HepG2 (cell line): ENCODE measurements around the gene ZNF540. TPM values are rescaled to one million over a fixed set of nuclear protein-coding genes. Genes with fewer than 3 reads are reported as not detected.

ENCODE experiments used
- GABPA ChIP-seq, 2 experiments: IDR thresholded peaks; 2 replicates each; pipeline ENCODE4 v1.6.1; 2011 to 2016; ENCODE audit warnings: low read depth in 2 of 2, low read length in 1 of 2, missing biosample characterization in 1 of 2, missing genetic modification characterization in 1 of 2
- HOXA9 ChIP-seq: sonication (generic); formaldehyde crosslinking; IDR thresholded peaks from 2 replicates; pipeline ENCODE4 v1.8.1; 2022; ENCODE audit warnings: missing genetic modification reagents, mild to moderate bottlenecking, moderate library complexity, borderline replicate concordance
- MYC ChIP-seq: sonication (generic); formaldehyde crosslinking; IDR thresholded peaks from 2 replicates; pipeline ENCODE4 v1.9.0; 2021; ENCODE audit warnings: missing genetic modification reagents, borderline replicate concordance
- NFE2L2 ChIP-seq: fragments of 150-350 bp; IDR thresholded peaks from 2 replicates; pipeline ENCODE4 v1.6.1; 2014; ENCODE audit warnings: low read length
- PAWR ChIP-seq: sonication (generic); formaldehyde crosslinking; IDR thresholded peaks from 2 replicates; pipeline ENCODE4 v1.4.0; 2020; ENCODE audit warnings: missing genetic modification reagents, mild to moderate bottlenecking, borderline replicate concordance
- PITX1 ChIP-seq: sonication (generic); formaldehyde crosslinking; IDR thresholded peaks from 2 replicates; pipeline ENCODE4 v1.5.1; 2020; ENCODE audit warnings: mild to moderate bottlenecking, missing genetic modification reagents
- RFXANK ChIP-seq: IDR thresholded peaks from 2 replicates; pipeline ENCODE4 v1.6.1; 2016
- ZNF34 ChIP-seq: sonication (generic); formaldehyde crosslinking; IDR thresholded peaks from 2 replicates; pipeline ENCODE4 v1.4.0; 2020; ENCODE audit warnings: mild to moderate bottlenecking, missing genetic modification reagents, borderline replicate concordance
- ZNF430 ChIP-seq: sonication (generic); formaldehyde crosslinking; IDR thresholded peaks from 2 replicates; pipeline ENCODE4 v1.9.0; 2021; ENCODE audit warnings: mild to moderate bottlenecking, missing genetic modification reagents
- ZNF484 ChIP-seq: sonication (generic); formaldehyde crosslinking; IDR thresholded peaks from 2 replicates; pipeline ENCODE4 v1.5.1; 2020; ENCODE audit warnings: mild to moderate bottlenecking, low read depth, missing genetic modification reagents, borderline replicate concordance
- ZNF83 ChIP-seq: sonication (generic); formaldehyde crosslinking; IDR thresholded peaks from 2 replicates; pipeline ENCODE4 v1.4.0; 2020; ENCODE audit warnings: missing genetic modification reagents, mild to moderate bottlenecking, borderline replicate concordance
- ZNF841 ChIP-seq: sonication (generic); formaldehyde crosslinking; IDR thresholded peaks from 2 replicates; pipeline ENCODE4 v1.8.1; 2023; ENCODE audit warnings: missing genetic modification reagents, borderline replicate concordance
- ZNF891 ChIP-seq: sonication (generic); formaldehyde crosslinking; IDR thresholded peaks from 2 replicates; pipeline ENCODE4 v1.5.0; 2020; ENCODE audit warnings: mild to moderate bottlenecking, missing genetic modification reagents
- polyA plus RNA-seq, 8 experiments: library from polyadenylated mRNA; depleted of rRNA in 3 of 8; stranded (reverse) in 7 of 8; unstranded in 1 of 8; fragments of >200 nt; fragmentation: Illumina TruSeq in 4 of 8; extraction: Trizol in 4 of 8; gene quantifications; 2 replicates each; pipeline versions ENCODE4 v1.2.1 to v1.2.3, GENCODE V29; 2011 to 2016; ENCODE audit warnings: low read depth in 4 of 8, missing spikeins in 1 of 8, mixed read lengths in 1 of 8; ENCODE audit not compliant: insufficient read depth in 1 of 8
- total RNA-seq, 5 experiments: library from RNA; depleted of rRNA; stranded (reverse); fragments of >200 nt; fragmentation: Illumina TruSeq; extraction: Trizol; gene quantifications; 2 replicates each; pipeline ENCODE4 v1.2.3, GENCODE V29; 2016; ENCODE audit warnings: low read depth in 1 of 5
- TF ChIP-seq, protein P1 (sequence below): sonication (generic); formaldehyde crosslinking; IDR thresholded peaks from 2 replicates; pipeline ENCODE4 v1.4.0; 2020; ENCODE audit warnings: mild to moderate bottlenecking, missing genetic modification reagents
- TF ChIP-seq, protein P2 (sequence below): sonication (generic); formaldehyde crosslinking; IDR thresholded peaks from 2 replicates; pipeline ENCODE4 v1.8.0; 2023; ENCODE audit warnings: mild to moderate bottlenecking, missing genetic modification reagents
- TF ChIP-seq, protein P3 (sequence below): sonication (generic); formaldehyde crosslinking; IDR thresholded peaks from 2 replicates; pipeline ENCODE4 v1.9.0; 2021; ENCODE audit warnings: missing genetic modification reagents, mild to moderate bottlenecking, borderline replicate concordance

ZNF540 gene
- total and polyA plus RNA-seq, 2 of the 13 experiments (the other 11 are each of a cell fraction or from before 2014, with no cell fraction given) = 0.21 to 0.40 TPM

DNA sequence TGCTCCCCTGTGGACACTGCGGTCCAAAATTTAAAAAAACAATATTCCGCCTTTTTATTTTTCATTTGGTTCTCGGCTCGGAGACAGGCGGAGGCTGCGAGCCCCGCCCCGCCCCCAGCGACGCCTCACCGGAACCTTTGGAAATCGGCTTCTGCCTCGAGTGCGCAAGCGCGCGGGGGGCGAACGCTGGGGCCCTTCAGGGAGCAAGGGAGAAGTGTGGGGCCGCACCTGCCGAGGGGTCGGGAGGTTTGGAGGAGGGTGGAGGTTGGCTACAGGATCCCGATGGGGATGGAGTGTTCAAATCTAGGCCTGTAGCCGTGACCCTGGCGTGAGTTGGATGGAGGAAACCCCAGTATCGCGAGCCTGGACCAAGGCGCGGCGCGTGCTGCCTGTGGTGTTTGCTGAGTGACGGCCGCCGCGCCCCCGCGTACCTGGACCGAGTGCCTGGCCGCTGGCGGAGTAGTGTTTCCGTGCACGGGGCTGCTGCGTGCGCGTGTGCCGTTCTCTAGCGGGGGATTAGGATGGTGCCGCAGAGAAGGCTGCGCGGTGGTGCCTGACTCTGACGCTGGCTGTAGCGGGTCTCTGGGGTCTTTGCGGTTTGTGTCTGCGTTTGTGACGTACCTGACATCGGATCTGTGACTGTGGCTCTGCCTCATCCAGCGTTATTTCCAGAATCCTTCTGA is 61.2 kb downstream of the ZNF540 start (continued):
- TF ChIP-seq, protein P1, sequence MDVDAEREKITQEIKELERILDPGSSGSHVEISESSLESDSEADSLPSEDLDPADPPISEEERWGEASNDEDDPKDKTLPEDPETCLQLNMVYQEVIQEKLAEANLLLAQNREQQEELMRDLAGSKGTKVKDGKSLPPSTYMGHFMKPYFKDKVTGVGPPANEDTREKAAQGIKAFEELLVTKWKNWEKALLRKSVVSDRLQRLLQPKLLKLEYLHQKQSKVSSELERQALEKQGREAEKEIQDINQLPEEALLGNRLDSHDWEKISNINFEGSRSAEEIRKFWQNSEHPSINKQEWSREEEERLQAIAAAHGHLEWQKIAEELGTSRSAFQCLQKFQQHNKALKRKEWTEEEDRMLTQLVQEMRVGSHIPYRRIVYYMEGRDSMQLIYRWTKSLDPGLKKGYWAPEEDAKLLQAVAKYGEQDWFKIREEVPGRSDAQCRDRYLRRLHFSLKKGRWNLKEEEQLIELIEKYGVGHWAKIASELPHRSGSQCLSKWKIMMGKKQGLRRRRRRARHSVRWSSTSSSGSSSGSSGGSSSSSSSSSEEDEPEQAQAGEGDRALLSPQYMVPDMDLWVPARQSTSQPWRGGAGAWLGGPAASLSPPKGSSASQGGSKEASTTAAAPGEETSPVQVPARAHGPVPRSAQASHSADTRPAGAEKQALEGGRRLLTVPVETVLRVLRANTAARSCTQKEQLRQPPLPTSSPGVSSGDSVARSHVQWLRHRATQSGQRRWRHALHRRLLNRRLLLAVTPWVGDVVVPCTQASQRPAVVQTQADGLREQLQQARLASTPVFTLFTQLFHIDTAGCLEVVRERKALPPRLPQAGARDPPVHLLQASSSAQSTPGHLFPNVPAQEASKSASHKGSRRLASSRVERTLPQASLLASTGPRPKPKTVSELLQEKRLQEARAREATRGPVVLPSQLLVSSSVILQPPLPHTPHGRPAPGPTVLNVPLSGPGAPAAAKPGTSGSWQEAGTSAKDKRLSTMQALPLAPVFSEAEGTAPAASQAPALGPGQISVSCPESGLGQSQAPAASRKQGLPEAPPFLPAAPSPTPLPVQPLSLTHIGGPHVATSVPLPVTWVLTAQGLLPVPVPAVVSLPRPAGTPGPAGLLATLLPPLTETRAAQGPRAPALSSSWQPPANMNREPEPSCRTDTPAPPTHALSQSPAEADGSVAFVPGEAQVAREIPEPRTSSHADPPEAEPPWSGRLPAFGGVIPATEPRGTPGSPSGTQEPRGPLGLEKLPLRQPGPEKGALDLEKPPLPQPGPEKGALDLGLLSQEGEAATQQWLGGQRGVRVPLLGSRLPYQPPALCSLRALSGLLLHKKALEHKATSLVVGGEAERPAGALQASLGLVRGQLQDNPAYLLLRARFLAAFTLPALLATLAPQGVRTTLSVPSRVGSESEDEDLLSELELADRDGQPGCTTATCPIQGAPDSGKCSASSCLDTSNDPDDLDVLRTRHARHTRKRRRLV = no peak
- TF ChIP-seq ZNF430 (no peak; the same call in 1 of the 2 replicates), PITX1 (peak; percentile 89), ZNF83 (peak; percentile 54; the same call in 1 of the 2 replicates), PAWR (CRISPR knock-in tag) (no peak), RFXANK (0 out of 2 replicates have a peak, but pooled peaks have one; percentile 18), NFE2L2 (no peak), HOXA9 (CRISPR knock-in tag) (no peak; the same call in 1 of the 2 replicates), MYC (CRISPR knock-in tag) (peak; percentile 94), ZNF891 (CRISPR knock-in tag) (no peak; the same call in none of the 2 replicates), ZNF484 (CRISPR knock-in tag) (no peak), ZNF841 (CRISPR knock-in tag) (no peak), GABPA (IDR thresholded peaks at IDR 0.05; ENCODE audit: low read depth, low read length) (no peak), GABPA (CRISPR knock-in tag; IDR thresholded peaks at IDR 0.05; ENCODE audit: low read depth) (peak; percentile 20), ZNF34 (0 out of 2 replicates have a peak, but pooled peaks have one; percentile 71)
- TF ChIP-seq, protein P2, sequence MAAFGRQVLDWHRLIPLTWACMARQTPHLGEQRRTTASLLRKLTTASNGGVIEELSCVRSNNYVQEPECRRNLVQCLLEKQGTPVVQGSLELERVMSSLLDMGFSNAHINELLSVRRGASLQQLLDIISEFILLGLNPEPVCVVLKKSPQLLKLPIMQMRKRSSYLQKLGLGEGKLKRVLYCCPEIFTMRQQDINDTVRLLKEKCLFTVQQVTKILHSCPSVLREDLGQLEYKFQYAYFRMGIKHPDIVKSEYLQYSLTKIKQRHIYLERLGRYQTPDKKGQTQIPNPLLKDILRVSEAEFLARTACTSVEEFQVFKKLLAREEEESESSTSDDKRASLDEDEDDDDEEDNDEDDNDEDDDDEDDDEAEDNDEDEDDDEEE (CRISPR knock-in tag) = peak; percentile 17; the same call in 1 of the 2 replicates
- TF ChIP-seq, protein P3, sequence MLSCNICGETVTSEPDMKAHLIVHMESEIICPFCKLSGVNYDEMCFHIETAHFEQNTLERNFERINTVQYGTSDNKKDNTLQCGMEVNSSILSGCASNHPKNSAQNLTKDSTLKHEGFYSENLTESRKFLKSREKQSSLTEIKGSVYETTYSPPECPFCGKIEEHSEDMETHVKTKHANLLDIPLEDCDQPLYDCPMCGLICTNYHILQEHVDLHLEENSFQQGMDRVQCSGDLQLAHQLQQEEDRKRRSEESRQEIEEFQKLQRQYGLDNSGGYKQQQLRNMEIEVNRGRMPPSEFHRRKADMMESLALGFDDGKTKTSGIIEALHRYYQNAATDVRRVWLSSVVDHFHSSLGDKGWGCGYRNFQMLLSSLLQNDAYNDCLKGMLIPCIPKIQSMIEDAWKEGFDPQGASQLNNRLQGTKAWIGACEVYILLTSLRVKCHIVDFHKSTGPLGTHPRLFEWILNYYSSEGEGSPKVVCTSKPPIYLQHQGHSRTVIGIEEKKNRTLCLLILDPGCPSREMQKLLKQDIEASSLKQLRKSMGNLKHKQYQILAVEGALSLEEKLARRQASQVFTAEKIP (CRISPR knock-in tag) = no peak
